Activated CD4-positive, alpha-beta memory T cell treated with anti-CD3 and anti-CD28 coated beads for 36 hours (primary cell): ENCODE results near the gene MT1F. TPM values are rescaled to one million over a fixed set of nuclear protein-coding genes. Genes with fewer than 3 reads are reported as not detected.
"Not testable (repeated sequence)": the region's sequence is repeated elsewhere in the genome, so short reads cannot be mapped to it uniquely, and the experiment has no call there.

Experiments used
- CTCF ChIA-PET: fragments of 350-600 bp; sonication (Branson Sonifier 250); formaldehyde crosslinking; loops from one replicate; lab custom pipeline; 2021; ENCODE audit warnings: antibody characterized with exemption, inconsistent platforms; lab: Charles Lee
- POLR2A ChIA-PET: fragments of 350-600 bp; sonication (Branson Sonifier 250); formaldehyde crosslinking; loops from one replicate; lab custom pipeline; 2021; ENCODE audit warnings: antibody characterized with exemption; lab: Charles Lee
- DNase-seq: peaks from one replicate; pipeline ENCODE4 v3.0.0-alpha.2; 2020
- H3K27ac Mint-ChIP-seq: one replicate; pipeline ENCODE4 v1.8.0; 2021; ENCODE audit warnings: mixed read lengths
- H3K27me3 Mint-ChIP-seq: one replicate; pipeline ENCODE4 v1.8.0; 2021; ENCODE audit warnings: mixed read lengths
- H3K36me3 Mint-ChIP-seq: one replicate; pipeline ENCODE4 v1.8.0; 2021; ENCODE audit warnings: mixed read lengths
- H3K4me1 Mint-ChIP-seq: one replicate; pipeline ENCODE4 v1.8.0; 2021; ENCODE audit warnings: low read depth, mixed read lengths
- H3K4me3 Mint-ChIP-seq: one replicate; pipeline ENCODE4 v1.8.0; 2021; ENCODE audit warnings: mild to moderate bottlenecking, mixed read lengths
- H3K9me3 Mint-ChIP-seq: one replicate; pipeline ENCODE4 v1.8.0; 2021; ENCODE audit warnings: mixed read lengths
- intact Hi-C: fragments of 100-400 bp; cut with micrococcal nuclease; formaldehyde crosslinking; loops from one replicate; pipeline ENCODE4 v1.15.1; 2023
- total RNA-seq, 2 experiments: library from RNA; stranded (reverse); gene quantifications; one replicate each; pipeline ENCODE4 v1.2.3, GENCODE V29; 2021

The MT1F gene
- total RNA-seq, 2 experiments from 2014 or later = 8.5 to 9.2 TPM

DNA sequence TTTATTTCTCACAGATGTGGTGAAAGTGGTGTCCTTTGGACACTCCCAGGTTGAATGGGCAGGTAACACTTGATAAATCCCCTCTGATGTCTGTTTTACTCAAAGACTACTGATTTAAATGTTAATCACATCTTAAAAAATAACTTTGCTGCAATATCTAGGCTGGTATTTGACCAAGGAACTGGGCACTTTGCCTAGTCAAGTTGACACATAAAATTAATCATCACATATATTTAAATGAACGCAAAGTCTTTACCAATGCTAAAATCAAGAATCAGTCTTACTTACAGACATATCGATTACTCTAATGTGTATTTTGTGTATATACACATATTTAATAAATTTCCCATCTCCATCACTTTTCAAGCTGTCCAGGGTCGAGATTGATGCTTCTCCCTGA is 42.4 kb upstream of the MT1F start:
- Mint-ChIP-seq H3K27ac (no peak overlapping the region), H3K4me3 (no peak overlapping the region), H3K36me3 (no peaks in the 10 kb centered on the region), H3K9me3 (no peaks in the 10 kb centered on the region), H3K4me1 (peaks cover 53% of the 10 kb centered on the region), H3K27me3 (peaks cover 22% of the 10 kb centered on the region)
- intact Hi-C loops = no loop called here
- no peak for DNase-seq
- ChIA-PET POLR2A (interaction anchor here (0.8 to 1.5 kb wide), 2 partner anchors 8 to 10 kb away, joined by 4 read pairs; partner anchors contain the start of gene MT1E), CTCF (interaction anchor here (0.6 to 1.1 kb wide), 3 partner anchors 8 to 28 kb away, joined by 3 read pairs; no protein-coding TSS in a partner anchor)

GRCh38 chr16:56616608-56617211 is 41.0 kb upstream of the MT1F start:
- H3K36me3 Mint-ChIP-seq = no peaks in the 10 kb centered on the region
- intact Hi-C loops = no loop called here
- peak overlapping the region; percentile 37 for H3K4me3 Mint-ChIP-seq
- H3K27me3 Mint-ChIP-seq = peaks cover 22% of the 10 kb centered on the region
- H3K9me3 Mint-ChIP-seq = no peaks in the 10 kb centered on the region
- no peak for DNase-seq
- peaks cover 39% of the 10 kb centered on the region for H3K4me1 Mint-ChIP-seq
- CTCF ChIA-PET = no interaction called here
- H3K27ac Mint-ChIP-seq = no peak overlapping the region
- POLR2A ChIA-PET = no interaction called here

DNA sequence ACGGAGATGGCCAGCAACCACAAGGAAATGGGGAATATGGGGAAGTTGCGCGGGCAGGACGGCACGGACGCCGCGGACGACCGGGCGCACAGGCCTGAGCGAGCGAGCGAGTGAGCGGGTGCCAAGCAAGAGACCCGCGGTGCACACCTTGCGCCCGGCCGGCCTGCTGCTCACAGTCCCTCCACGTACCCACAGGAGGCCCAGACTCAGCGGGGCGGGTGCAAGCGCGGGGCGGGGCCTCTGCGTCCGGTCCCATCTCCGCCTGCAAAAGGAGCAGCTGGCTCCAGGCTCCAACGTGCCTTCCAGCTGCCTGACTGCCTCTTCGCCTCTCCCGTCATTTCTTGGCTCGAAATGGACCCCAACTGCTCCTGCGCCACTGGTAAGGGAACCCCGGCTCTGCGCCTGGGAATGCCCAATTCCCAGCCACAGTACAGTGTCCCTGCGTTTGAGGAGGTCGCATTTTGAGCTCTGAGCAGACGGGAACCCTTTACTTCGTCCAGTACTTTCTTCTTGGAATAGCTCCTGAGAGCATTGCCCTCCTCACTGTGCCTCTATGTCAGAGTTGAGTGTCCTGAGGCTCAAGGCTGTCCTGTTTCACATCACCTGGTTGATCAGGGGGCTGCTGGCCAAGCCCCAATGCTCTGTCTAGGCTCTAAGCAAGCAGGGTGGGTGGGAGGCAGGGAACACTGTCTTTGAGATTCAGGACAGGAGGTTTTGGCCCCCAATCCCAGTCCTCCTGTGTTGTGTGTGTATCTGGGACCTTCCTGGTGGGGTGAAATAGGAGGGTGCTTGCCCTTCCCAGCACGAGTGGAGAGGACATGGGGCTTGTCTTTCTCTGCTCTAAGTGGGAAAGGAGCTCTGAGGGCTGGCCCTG is 40.3 kb upstream of the MT1F start:
- intact Hi-C loops = no loop called here
- DNase-seq = peak; percentile 71
- Mint-ChIP-seq H3K27ac (no peak overlapping the region), H3K27me3 (peaks cover 22% of the 10 kb centered on the region), H3K9me3 (no peaks in the 10 kb centered on the region), H3K4me1 (peaks cover 35% of the 10 kb centered on the region), H3K36me3 (no peaks in the 10 kb centered on the region), H3K4me3 (peak overlapping the region; percentile 37)
- ChIA-PET POLR2A (no interaction called here), CTCF (interaction anchor here (1.1 kb wide), 2 partner anchors 9 to 26 kb away, joined by 3 to 4 read pairs; no protein-coding TSS in a partner anchor)

DNA sequence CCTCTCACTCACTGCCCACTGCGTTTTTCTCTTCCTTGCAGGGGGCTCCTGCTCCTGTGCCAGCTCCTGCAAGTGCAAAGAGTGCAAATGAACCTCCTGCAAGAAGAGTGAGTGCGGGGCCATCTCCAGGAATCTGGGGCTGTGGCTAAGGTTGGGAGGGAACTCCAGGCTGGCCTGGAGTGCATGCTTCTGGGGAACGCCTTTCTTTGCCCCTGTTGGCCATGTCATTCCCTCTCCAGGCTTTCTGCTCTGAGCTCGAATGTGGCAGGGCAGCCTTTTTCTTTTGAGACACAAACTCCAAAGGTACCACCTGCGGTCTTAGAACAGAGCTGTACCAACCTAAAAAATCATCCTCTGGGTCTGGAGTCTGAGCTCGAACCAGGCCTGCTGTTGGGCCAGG is 39.6 kb upstream of the MT1F start:
- no peaks in the 10 kb centered on the region for H3K9me3 Mint-ChIP-seq
- peaks cover 31% of the 10 kb centered on the region for H3K4me1 Mint-ChIP-seq
- H3K27ac Mint-ChIP-seq = no peak overlapping the region
- DNase-seq = no peak
- no peaks in the 10 kb centered on the region for H3K36me3 Mint-ChIP-seq
- H3K27me3 Mint-ChIP-seq = peaks cover 22% of the 10 kb centered on the region
- intact Hi-C loops = no loop called here
- POLR2A ChIA-PET = no interaction called here
- CTCF ChIA-PET = interaction anchor here (1.1 kb wide), 2 partner anchors 8 to 25 kb away, joined by 3 to 4 read pairs; no protein-coding TSS in a partner anchor
- no peak overlapping the region for H3K4me3 Mint-ChIP-seq

DNA sequence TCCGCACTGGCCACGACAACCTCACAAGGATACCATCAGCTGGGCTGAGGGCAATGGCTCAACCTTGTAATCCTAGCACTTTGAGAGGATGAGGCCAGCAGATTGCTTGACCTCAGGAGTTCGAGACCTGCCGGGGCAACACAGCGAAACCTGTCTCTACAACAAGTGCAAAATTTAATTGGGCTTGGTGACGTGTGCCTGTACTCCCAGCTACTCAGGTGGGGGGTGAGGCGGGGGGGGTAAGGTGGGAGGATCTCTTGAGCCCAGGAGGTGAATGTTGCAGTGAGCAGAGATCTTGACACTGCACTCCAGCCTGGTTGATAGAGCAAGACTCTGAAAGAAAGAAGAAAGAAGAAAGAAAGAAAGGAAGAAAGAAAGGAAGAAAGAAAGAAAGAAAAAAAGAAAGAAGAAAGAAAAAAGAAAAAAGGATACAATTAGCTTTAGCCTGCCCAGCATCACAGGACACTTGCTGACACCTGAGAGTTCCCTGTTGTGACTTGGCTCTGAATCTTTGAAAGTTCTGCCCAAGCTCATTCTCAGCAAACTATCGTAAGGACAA is 37.3 kb upstream of the MT1F start:
- H3K27ac Mint-ChIP-seq = no peak overlapping the region
- peaks cover 31% of the 10 kb centered on the region for H3K27me3 Mint-ChIP-seq
- intact Hi-C loops = no loop called here
- H3K36me3 Mint-ChIP-seq = no peaks in the 10 kb centered on the region
- CTCF ChIA-PET = no interaction called here
- H3K4me3 Mint-ChIP-seq = no peak overlapping the region
- peaks cover 13% of the 10 kb centered on the region for H3K4me1 Mint-ChIP-seq
- DNase-seq = no peak
- H3K9me3 Mint-ChIP-seq = no peaks in the 10 kb centered on the region
- POLR2A ChIA-PET = no interaction called here

DNA sequence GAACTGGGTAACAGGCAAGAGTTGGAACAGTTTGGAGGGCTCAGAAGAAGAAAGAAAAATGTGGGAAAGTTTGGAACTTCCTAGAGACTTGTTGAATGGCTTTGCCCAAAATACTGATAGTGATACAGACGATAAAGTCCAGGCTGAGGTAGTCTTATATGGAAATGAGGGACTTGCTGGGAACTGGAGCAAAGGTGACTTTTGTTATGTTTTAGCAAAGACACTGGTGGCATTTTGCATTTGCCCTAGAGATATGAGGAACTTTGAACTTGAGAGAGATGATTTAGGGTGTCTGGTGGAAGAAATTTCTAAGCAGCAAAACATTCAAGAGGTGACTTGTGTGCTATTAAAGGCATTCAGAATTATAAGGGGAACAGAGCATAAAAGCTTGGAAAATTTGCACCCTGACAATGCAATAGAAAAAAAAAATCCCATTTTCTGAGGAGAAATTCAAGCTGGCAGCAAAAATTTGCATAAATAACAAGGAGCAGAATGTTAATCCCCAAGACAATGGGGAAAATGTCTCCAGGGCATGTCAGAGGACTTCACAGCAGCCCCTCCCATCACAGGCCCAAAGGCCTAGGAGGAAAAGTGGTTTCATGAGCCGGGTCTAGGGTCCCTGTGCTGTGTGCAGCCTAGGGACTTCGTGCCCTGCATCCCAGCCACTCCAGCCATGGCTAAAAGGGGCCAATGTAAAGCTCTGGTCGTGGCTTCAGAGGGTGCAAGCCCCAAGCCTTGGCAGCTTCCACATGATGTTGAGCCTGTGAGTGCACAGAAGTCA is 35.9 kb upstream of the MT1F start:
- H3K27me3 Mint-ChIP-seq = peaks cover 33% of the 10 kb centered on the region
- H3K27ac Mint-ChIP-seq, intact Hi-C loops, H3K9me3 Mint-ChIP-seq, H3K4me3 Mint-ChIP-seq, DNase-seq, H3K36me3 Mint-ChIP-seq, POLR2A ChIA-PET: not testable (repeated sequence)
- peaks cover 17% of the 10 kb centered on the region for H3K4me1 Mint-ChIP-seq
- CTCF ChIA-PET = interaction anchor here (1.0 kb wide), 1 partner anchor 21 kb away, joined by 3 read pairs; no protein-coding TSS in a partner anchor

DNA sequence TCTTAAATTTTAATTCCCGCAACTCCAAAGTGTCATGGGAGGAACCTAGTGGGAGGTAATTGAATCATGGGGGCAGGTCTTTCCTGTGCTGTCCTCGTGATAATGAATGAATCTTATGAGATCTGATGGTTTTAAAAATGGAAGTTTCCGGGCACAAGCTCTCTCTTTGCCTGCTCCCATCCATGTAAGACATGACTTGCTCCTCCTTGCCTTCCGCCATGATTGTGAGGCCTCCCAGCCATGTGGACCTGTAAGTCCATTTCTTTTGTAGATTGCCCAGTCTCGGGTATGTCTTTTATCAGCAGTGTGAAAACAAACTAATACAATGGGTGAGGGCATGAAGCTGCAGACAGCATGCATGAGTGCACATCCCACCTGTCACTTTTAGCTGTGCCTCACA is 34.6 kb upstream of the MT1F start:
- H3K27ac Mint-ChIP-seq, H3K9me3 Mint-ChIP-seq, H3K4me3 Mint-ChIP-seq, H3K36me3 Mint-ChIP-seq, DNase-seq, intact Hi-C loops: not testable (repeated sequence)
- ChIA-PET POLR2A (interaction anchor here (1.1 kb wide), 1 partner anchor 8 kb away, joined by 4 read pairs; no protein-coding TSS in a partner anchor), CTCF (interaction anchor here (1.0 to 1.6 kb wide), 2 partner anchors 20 to 23 kb away, joined by 3 to 4 read pairs; no protein-coding TSS in a partner anchor)
- Mint-ChIP-seq H3K27me3 (peaks cover 23% of the 10 kb centered on the region), H3K4me1 (peaks cover 12% of the 10 kb centered on the region)

GRCh38 chr16:56623637-56624036 is 34.1 kb upstream of the MT1F start:
- Mint-ChIP-seq H3K27me3 (peaks cover 22% of the 10 kb centered on the region), H3K9me3 (no peaks in the 10 kb centered on the region), H3K36me3 (no peaks in the 10 kb centered on the region), H3K27ac (no peak overlapping the region), H3K4me1 (peaks cover 12% of the 10 kb centered on the region), H3K4me3 (no peak overlapping the region)
- intact Hi-C loops = no loop called here
- no peak for DNase-seq
- CTCF ChIA-PET = interaction anchor here (1.3 to 1.6 kb wide), 2 partner anchors 18 to 20 kb away, joined by 3 to 4 read pairs; no protein-coding TSS in a partner anchor
- POLR2A ChIA-PET = interaction anchor here (1.1 kb wide), 1 partner anchor 9 kb away, joined by 4 read pairs; no protein-coding TSS in a partner anchor

GRCh38 chr16:56625140-56625942 is 32.4 kb upstream of the MT1F start, which contains the start of gene MT1E:
TSS of gene MT1E (plus strand) at chr16:56625781. CDS start at chr16:56625852, 71 bp downstream.
- Mint-ChIP-seq H3K4me3 (peak within 1 kb of the TSS; percentile 78), H3K4me1 (peaks cover 12% of the 10 kb centered on the region), H3K27me3 (peaks cover 21% of the 10 kb centered on the region), H3K27ac (no peak within 1 kb of the TSS), H3K9me3 (no peaks in the 10 kb centered on the region), H3K36me3 (no peaks in the 10 kb centered on the region)
- ChIA-PET CTCF (interaction anchor here (0.7 to 1.5 kb wide), 4 partner anchors 18 to 48 kb away, joined by 3 to 5 read pairs (median 4); no protein-coding TSS in a partner anchor), POLR2A (interaction anchor here (0.9 to 1.6 kb wide), 4 partner anchors 10 to 58 kb away, joined by 3 to 7 read pairs (median 5); partner anchors contain the start of genes MT1X and MT2A)
- intact Hi-C loops = loop anchor here (1.0 kb wide), 1 partner anchor 17 kb away; the partner anchor contains the start of gene MT2A
- DNase-seq = peak; percentile 62

DNA sequence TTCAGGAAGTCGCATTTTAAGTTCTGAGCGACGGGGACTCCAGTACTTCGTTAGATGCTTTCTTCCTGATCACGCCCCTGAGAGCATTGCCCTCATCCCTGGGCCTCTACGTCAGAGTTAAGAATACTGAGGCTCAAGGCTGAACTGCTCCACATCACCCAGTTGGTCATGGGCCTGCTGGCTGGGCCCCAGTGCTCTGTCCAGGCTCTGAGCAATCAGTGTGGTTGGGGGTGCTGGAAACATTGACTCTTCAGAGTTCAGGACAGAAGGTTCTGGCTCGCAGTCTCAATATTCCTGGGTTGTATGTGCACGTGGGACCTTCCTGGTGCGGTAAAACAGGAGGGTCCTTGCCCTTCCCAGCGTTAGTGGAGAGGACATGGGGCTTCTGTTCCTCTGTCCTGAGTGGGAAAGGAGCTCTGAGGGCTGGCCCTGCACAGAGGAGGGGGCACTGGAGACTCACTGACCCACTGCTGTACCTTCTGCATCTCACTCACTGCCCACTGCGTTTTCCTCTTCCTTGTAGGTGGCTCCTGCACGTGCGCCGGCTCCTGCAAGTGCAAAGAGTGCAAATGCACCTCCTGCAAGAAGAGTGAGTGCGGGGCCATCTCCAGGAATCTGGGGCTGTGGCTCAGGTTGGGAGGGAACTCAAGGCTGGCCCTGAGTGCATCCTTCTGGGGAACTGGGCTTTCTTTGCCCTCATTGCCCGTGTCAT is 31.7 kb upstream of the MT1F start:
- Mint-ChIP-seq H3K36me3 (no peaks in the 10 kb centered on the region), H3K4me1 (peaks cover 12% of the 10 kb centered on the region), H3K4me3 (peak overlapping the region; percentile 53), H3K27me3 (peaks cover 28% of the 10 kb centered on the region), H3K9me3 (no peaks in the 10 kb centered on the region), H3K27ac (no peak overlapping the region)
- no peak for DNase-seq
- intact Hi-C loops = loop anchor here (1.0 kb wide), 1 partner anchor 18 kb away; the partner anchor contains the start of gene MT2A
- CTCF ChIA-PET = interaction anchor here (0.7 to 1.5 kb wide), 4 partner anchors 8 to 49 kb away, joined by 3 to 5 read pairs (median 4); no protein-coding TSS in a partner anchor
- POLR2A ChIA-PET = interaction anchor here (0.9 to 1.5 kb wide), 3 partner anchors 11 to 57 kb away, joined by 3 to 7 read pairs (median 4); partner anchors contain the start of genes MT1X and MT2A
